ENCODE measurements around the gene NUBP2. TPM values are rescaled to one million over a fixed set of nuclear protein-coding genes. Genes with fewer than 3 reads are reported as not detected.

The NUBP2 gene
- total RNA-seq (ENCODE audit: insufficient read depth, low replicate concordance): 73.7 TPM

GRCh38 chr16:1782408-1783264 lies at the start of gene NUBP2, which contains the start of gene SPSB3:
Gene NUBP2 (plus strand): TSS chr16:1782960. CDS start chr16:1783021, 61 bp downstream.
Gene SPSB3 (minus strand): TSS chr16:1782571. CDS start chr16:1781483, 1,088 bp downstream.
- DNase-seq (ENCODE audit: low spot score): peak; percentile 100

- no peak for DNase-seq (ENCODE audit: low spot score)
Measured at GRCh38 chr16:1734123-1734522, 48.6 kb upstream of the NUBP2 start.

GRCh38 chr16:1734816-1735215 lies 47.9 kb upstream of the NUBP2 start:
- DNase-seq (ENCODE audit: low spot score): no peak

- no peak for DNase-seq (ENCODE audit: low spot score)
Measured at GRCh38 chr16:1740234-1740633, 42.5 kb upstream of the NUBP2 start.

GRCh38 chr16:1740781-1741490 lies 41.8 kb upstream of the NUBP2 start:
- no peak for DNase-seq (ENCODE audit: low spot score)

GRCh38 chr16:1741553-1742165 lies 41.1 kb upstream of the NUBP2 start:
- DNase-seq (ENCODE audit: low spot score): no peak

GRCh38 chr16:1743376-1744337 lies 39.1 kb upstream of the NUBP2 start:
- no peak for DNase-seq (ENCODE audit: low spot score)

GRCh38 chr16:1744338-1744840 lies 38.4 kb upstream of the NUBP2 start:
- no peak for DNase-seq (ENCODE audit: low spot score)

GRCh38 chr16:1745181-1745899 lies 37.4 kb upstream of the NUBP2 start:
- DNase-seq (ENCODE audit: low spot score): no peak

- DNase-seq (ENCODE audit: low spot score): no peak
Measured at GRCh38 chr16:1745900-1746692, 36.7 kb upstream of the NUBP2 start.

- DNase-seq (ENCODE audit: low spot score): no peak
Measured at GRCh38 chr16:1746693-1747195, 36.0 kb upstream of the NUBP2 start.

GRCh38 chr16:1747934-1748333 lies 34.8 kb upstream of the NUBP2 start:
- DNase-seq (ENCODE audit: low spot score): no peak

GRCh38 chr16:1749152-1750117 lies 33.3 kb upstream of the NUBP2 start:
- DNase-seq (ENCODE audit: low spot score): no peak

GRCh38 chr16:1751946-1752345 lies 30.8 kb upstream of the NUBP2 start:
- DNase-seq (ENCODE audit: low spot score): no peak

GRCh38 chr16:1752853-1753252 lies 29.9 kb upstream of the NUBP2 start:
- DNase-seq (ENCODE audit: low spot score): no peak

GRCh38 chr16:1754204-1754603 lies 28.6 kb upstream of the NUBP2 start:
- no peak for DNase-seq (ENCODE audit: low spot score)

GRCh38 chr16:1757714-1758461 lies 24.9 kb upstream of the NUBP2 start:
- DNase-seq (ENCODE audit: low spot score): no peak

All from umbilical cord (tissue), 2 donors.